Neural cell (in vitro differentiated cells): Measurements from ENCODE around the gene OBI1. TPM values are rescaled to one million over a fixed set of nuclear protein-coding genes. Genes with fewer than 3 reads are reported as not detected.

Experiments used
- H2AFZ ChIP-seq: fragments of 200-600, 300-800 bp; sonication (generic), shearing (Covaris generic); 2 replicates; pipeline ENCODE4 v1.6.0; 2014; ENCODE audit warnings: low read depth, mild to moderate bottlenecking, antibody characterized with exemption, low read length, moderate library complexity
- H3F3A ChIP-seq: fragments of 200-600 bp; shearing (Covaris generic); 2 replicates; pipeline ENCODE4 v1.6.1; 2016; ENCODE audit warnings: mild to moderate bottlenecking, moderate library complexity, mixed read lengths, antibody characterized with exemption, low read length; ENCODE audit not compliant: insufficient read depth, poor library complexity, severe bottlenecking
- H3K27ac ChIP-seq: fragments of 200-600, 300-800 bp; sonication (generic), shearing (Covaris generic); 2 replicates; pipeline ENCODE4 v1.5.1; 2014; ENCODE audit warnings: mild to moderate bottlenecking, low read length, moderate library complexity
- H3K27me3 ChIP-seq: fragments of 300-800, 200-600 bp; sonication (generic), shearing (Covaris generic); 2 replicates; pipeline ENCODE4 v1.6.0; 2014; ENCODE audit warnings: mild to moderate bottlenecking, low read depth, low read length, moderate library complexity; ENCODE audit not compliant: insufficient read depth
- H3K36me3 ChIP-seq: fragments of 300-800, 200-600 bp; sonication (generic), shearing (Covaris generic); 2 replicates; pipeline ENCODE4 v1.5.1; 2014; ENCODE audit warnings: mild to moderate bottlenecking, antibody characterized with exemption, low read length, moderate library complexity; ENCODE audit not compliant: insufficient read depth
- H3K4me2 ChIP-seq: fragments of 300-800, 200-600 bp; sonication (generic), shearing (Covaris generic); 2 replicates; pipeline ENCODE4 v1.6.0; 2014; ENCODE audit warnings: mild to moderate bottlenecking, low read length
- H3K4me3 ChIP-seq: fragments of 300-800, 200-600 bp; sonication (generic), shearing (Covaris generic); 2 replicates; pipeline ENCODE4 v1.5.1; 2014; ENCODE audit warnings: mild to moderate bottlenecking, low read length, moderate library complexity
- H3K79me2 ChIP-seq: fragments of 200-600 bp; shearing (Covaris generic); replicated peaks from 2 replicates; pipeline ENCODE4 v1.6.0; 2014; ENCODE audit warnings: mild to moderate bottlenecking, low read length, moderate library complexity; ENCODE audit not compliant: insufficient read depth
- H3K9ac ChIP-seq: fragments of 300-800, 200-600 bp; sonication (generic), shearing (Covaris generic); 2 replicates; pipeline ENCODE4 v1.6.1; 2016; ENCODE audit warnings: mild to moderate bottlenecking, low read length, mixed read lengths
- H3K9me2 ChIP-seq: fragments of 200-600 bp; shearing (Covaris generic); 2 replicates; pipeline ENCODE4 v1.6.1; 2016; ENCODE audit warnings: mild to moderate bottlenecking, low read length, mixed read lengths; ENCODE audit not compliant: insufficient read depth
- H3K9me3 ChIP-seq: fragments of 200-600, 300-800 bp; sonication (generic), shearing (Covaris generic); 2 replicates; pipeline ENCODE4 v1.6.1; 2016; ENCODE audit warnings: mild to moderate bottlenecking, mixed run types, low read length, moderate library complexity, mixed read lengths
- H4K20me1 ChIP-seq: fragments of 200-600 bp; shearing (Covaris generic); 2 replicates; pipeline ENCODE4 v1.6.1; 2016; ENCODE audit warnings: mild to moderate bottlenecking, mixed run types; ENCODE audit not compliant: insufficient read depth
- CTCF ChIP-seq: fragments of 450-650 bp; IDR thresholded peaks from 2 replicates; pipeline ENCODE4 v1.5.1; 2014; ENCODE audit warnings: antibody characterized with exemption, mild to moderate bottlenecking, moderate library complexity; ENCODE audit not compliant: poor library complexity, severe bottlenecking
- EP300 ChIP-seq: fragments of 450-650 bp; conservative IDR thresholded peaks from 2 replicates; pipeline ENCODE4 v1.6.1; 2014; ENCODE audit warnings: antibody characterized with exemption, mild to moderate bottlenecking, moderate library complexity; ENCODE audit not compliant: poor library complexity, severe bottlenecking
- EZH2 ChIP-seq: fragments of 200-600, 300-800 bp; shearing (Covaris generic), sonication (generic); IDR thresholded peaks from 2 replicates; pipeline ENCODE4 v1.6.1; 2014; ENCODE audit warnings: antibody characterized with exemption, low read length, borderline replicate concordance, mild to moderate bottlenecking; ENCODE audit not compliant: insufficient read depth, poor library complexity, severe bottlenecking
- MXI1 ChIP-seq: fragments of 450-650 bp; conservative IDR thresholded peaks from 2 replicates; pipeline ENCODE4 v1.6.1; 2014; ENCODE audit warnings: antibody characterized with exemption, mild to moderate bottlenecking; ENCODE audit not compliant: poor library complexity, severe bottlenecking
- POLR2AphosphoS5 ChIP-seq: IDR thresholded peaks from 2 replicates; pipeline ENCODE4 v1.6.1; 2012
- RAD21 ChIP-seq: fragments of 450-650 bp; conservative IDR thresholded peaks from 2 replicates; pipeline ENCODE4 v1.6.1; 2014; ENCODE audit warnings: antibody characterized with exemption, mild to moderate bottlenecking, moderate library complexity
- REST ChIP-seq: IDR thresholded peaks from 2 replicates; pipeline ENCODE4 v1.6.1; 2012; ENCODE audit warnings: borderline replicate concordance
- SMC3 ChIP-seq: fragments of 450-650 bp; conservative IDR thresholded peaks from 2 replicates; pipeline ENCODE4 v1.6.1; 2014; ENCODE audit warnings: antibody characterized with exemption, mild to moderate bottlenecking, moderate library complexity; ENCODE audit not compliant: poor library complexity
- TAF1 ChIP-seq: IDR thresholded peaks from 2 replicates; pipeline ENCODE4 v1.6.1; 2012; ENCODE audit warnings: low read depth
- polyA plus RNA-seq: library from polyadenylated mRNA; depleted of rRNA; stranded (reverse); fragments of >200 nt; gene quantifications from 2 replicates; pipeline ENCODE4 v1.2.3, GENCODE V29; 2014

OBI1 gene
- polyA plus RNA-seq, 1 donor from 2014 or later: 40.1 TPM

GRCh38 chr13:78609464-78610205 is 49.3 kb downstream of the OBI1 start:
- H3K9me3 ChIP-seq: no peaks in the 10 kb centered on the region
- H3K9ac ChIP-seq: no peak overlapping the region
- H3K27ac ChIP-seq: no peak overlapping the region
- H3K36me3 ChIP-seq: no peaks in the 10 kb centered on the region
- no peaks in the 10 kb centered on the region for H3K9me2 ChIP-seq
- H3K4me3 ChIP-seq: peak overlapping the region; percentile 55
- no peak overlapping the region for H3K4me2 ChIP-seq
- no peaks in the 10 kb centered on the region for H3K79me2 ChIP-seq
- peaks cover 74% of the 10 kb centered on the region for H3K27me3 ChIP-seq
- no peaks in the 10 kb centered on the region for H3F3A ChIP-seq
- no peak for TF ChIP-seq TAF1
- peak; percentile 32 for TF ChIP-seq EZH2
- no peak overlapping the region for H2AFZ ChIP-seq
- H4K20me1 ChIP-seq: no peaks in the 10 kb centered on the region

GRCh38 chr13:78608688-78609463 is 50.1 kb downstream of the OBI1 start:
- Histone ChIP-seq H4K20me1 (no peaks in the 10 kb centered on the region), H3K4me3 (peak overlapping the region; percentile 55), H3K9me3 (no peaks in the 10 kb centered on the region), H3K27me3 (peaks cover 82% of the 10 kb centered on the region), H2AFZ (no peak overlapping the region), H3K9ac (no peak overlapping the region), H3F3A (no peaks in the 10 kb centered on the region), H3K27ac (no peak overlapping the region), H3K9me2 (no peaks in the 10 kb centered on the region), H3K4me2 (no peak overlapping the region), H3K36me3 (no peaks in the 10 kb centered on the region), H3K79me2 (no peaks in the 10 kb centered on the region)
- TF ChIP-seq TAF1 (no peak), POLR2AphosphoS5 (no peak), EP300 (no peak), SMC3 (no peak), EZH2 (peak; percentile 92)

- H3K9ac ChIP-seq: no peak overlapping the region
- H3K4me3 ChIP-seq: peak overlapping the region; percentile 55
- H3K4me2 ChIP-seq: no peak overlapping the region
- H3K27ac ChIP-seq: no peak overlapping the region
- peaks cover 88% of the 10 kb centered on the region for H3K27me3 ChIP-seq
- H3K79me2 ChIP-seq: no peaks in the 10 kb centered on the region
- TF ChIP-seq MXI1 (no peak), POLR2AphosphoS5 (no peak), CTCF (no peak), EZH2 (no peak), SMC3 (no peak), RAD21 (no peak), REST (no peak), TAF1 (no peak), EP300 (no peak)
- H3K9me3 ChIP-seq: no peaks in the 10 kb centered on the region
- no peak overlapping the region for H2AFZ ChIP-seq
- H3K9me2 ChIP-seq: no peaks in the 10 kb centered on the region
- H4K20me1 ChIP-seq: no peaks in the 10 kb centered on the region
- no peaks in the 10 kb centered on the region for H3F3A ChIP-seq
- no peaks in the 10 kb centered on the region for H3K36me3 ChIP-seq
These were observed 50.7 kb downstream of the OBI1 start for GRCh38 chr13:78608252-78608687.
